ENCODE measurements around the gene EZH1.

Gene EZH1

DNA sequence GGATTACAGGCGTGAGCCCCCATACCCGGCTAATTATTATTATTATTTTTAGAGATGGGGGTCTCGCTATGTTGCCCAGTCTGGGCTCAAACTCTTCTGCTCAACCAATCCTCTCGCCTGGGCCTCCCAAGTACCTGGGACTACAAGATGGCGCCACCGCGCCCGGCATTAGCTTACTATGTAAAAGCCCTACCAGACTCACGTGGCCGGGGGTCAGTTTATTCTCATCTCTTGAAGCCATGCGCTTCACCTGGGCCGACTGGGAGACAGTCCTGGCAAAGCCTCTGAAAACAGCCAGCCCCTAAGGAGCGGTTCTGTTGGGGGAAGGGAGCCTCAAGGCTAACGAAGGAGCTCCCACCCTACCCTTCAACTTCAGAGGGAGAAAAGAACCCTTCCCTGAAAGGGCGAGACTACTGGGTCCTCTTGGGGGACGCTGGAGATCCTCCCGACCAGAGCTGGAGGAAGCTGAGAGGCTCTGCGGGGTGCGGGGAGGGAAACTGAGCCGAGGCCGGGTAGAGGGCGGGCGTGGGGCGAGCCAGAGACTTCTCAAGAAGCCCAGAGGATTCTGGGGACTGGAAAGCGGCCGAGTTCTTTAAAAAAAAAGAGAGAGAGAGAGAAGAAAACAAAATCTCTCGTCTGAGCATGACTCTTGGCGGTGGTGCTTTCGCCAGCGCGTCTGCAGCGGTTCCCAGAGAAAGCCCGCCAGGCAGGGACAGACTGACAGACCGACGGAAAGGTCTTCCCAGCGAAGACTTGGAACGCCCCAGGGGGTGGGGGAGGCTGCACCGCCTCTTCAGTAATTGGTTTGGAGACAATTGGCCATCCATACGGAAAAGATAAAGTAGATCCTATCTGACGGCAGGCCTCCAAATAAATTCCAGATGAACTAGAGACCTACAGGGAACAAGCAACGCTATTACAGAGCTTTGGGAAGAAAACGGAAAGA, 91.4 kb downstream of the EZH1 start:
- no peak overlapping the region for H3K4me3 ChIP-seq (ENCODE audit: low read depth, low read length)
- DNase-seq (ENCODE audit: low read depth): no peak
- TF ChIP-seq CTCF (IDR thresholded peaks at IDR 0.05; ENCODE audit: control insufficient read depth, extremely low read depth, insufficient read depth): no peak

DNA sequence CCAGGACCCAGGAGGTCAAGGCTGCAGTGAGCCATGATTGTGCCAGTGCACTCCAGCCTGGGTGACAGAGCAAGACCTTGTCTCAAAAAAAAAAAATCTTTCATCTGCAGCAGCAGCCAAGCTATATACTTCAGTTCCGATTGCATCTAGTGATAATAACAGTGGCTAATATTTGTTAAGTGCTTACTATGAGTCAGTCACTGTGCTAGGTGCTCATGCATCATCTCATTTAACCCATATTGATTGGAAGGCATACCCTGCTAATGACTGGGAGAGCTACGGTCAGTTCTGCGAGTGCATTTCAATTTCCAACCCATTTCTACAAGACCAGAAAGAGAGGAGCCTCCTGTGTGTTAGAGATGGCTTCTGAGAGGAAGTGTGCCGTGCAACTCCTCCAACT, 93.4 kb downstream of the EZH1 start:
- no peak for DNase-seq (ENCODE audit: low read depth)
- no peak for TF ChIP-seq CTCF (IDR thresholded peaks at IDR 0.05; ENCODE audit: control insufficient read depth, extremely low read depth, insufficient read depth)

More for the DNA sequence above, 93.4 kb downstream of the EZH1 start:
- no peak overlapping the region for H3K4me3 ChIP-seq (ENCODE audit: low read depth, low read length)

All from LNCaP clone FGC (cell line).